GM18909 (cell line): ENCODE data around the gene OSBPL10.
"Not testable (repeated sequence)": the region's sequence is repeated elsewhere in the genome, so short reads cannot be mapped to it uniquely, and the experiment has no call there.

Source experiments
- ATAC-seq: cut with Tn5 transposase; IDR thresholded peaks from one replicate; pipeline ENCODE4 v1.9.1; 2021; ENCODE audit warnings: mild to moderate bottlenecking; ENCODE audit not compliant: unreplicated experiment, poor library complexity

The OSBPL10 gene

GRCh38 chr3:31862666-31863279 is 118.3 kb downstream of the OSBPL10 start:
- no peak for ATAC-seq

GRCh38 chr3:31861826-31862225 is 119.2 kb downstream of the OSBPL10 start:
- no peak for ATAC-seq

GRCh38 chr3:31860642-31861041 is 120.4 kb downstream of the OSBPL10 start:
- not testable (repeated sequence) for ATAC-seq

- no peak for ATAC-seq
Observed at GRCh38 chr3:31859245-31859644, 121.8 kb downstream of the OSBPL10 start.

- ATAC-seq = no peak
Observed at GRCh38 chr3:31858439-31858838, 122.6 kb downstream of the OSBPL10 start.

GRCh38 chr3:31853580-31853979 is 127.5 kb downstream of the OSBPL10 start:
- no peak for ATAC-seq

GRCh38 chr3:31851278-31851677 is 129.8 kb downstream of the OSBPL10 start:
- ATAC-seq = no peak

- no peak for ATAC-seq
Observed at GRCh38 chr3:31848911-31849310, 132.2 kb downstream of the OSBPL10 start.

- ATAC-seq = no peak
Observed at GRCh38 chr3:31848163-31848818, 132.8 kb downstream of the OSBPL10 start.

- no peak for ATAC-seq
Observed at GRCh38 chr3:31847760-31848159, 133.3 kb downstream of the OSBPL10 start.

- no peak for ATAC-seq
Observed at GRCh38 chr3:31841515-31841914, 139.5 kb downstream of the OSBPL10 start.

- ATAC-seq = no peak
Observed at GRCh38 chr3:31840252-31840651, 140.8 kb downstream of the OSBPL10 start.

GRCh38 chr3:31839144-31839917 is 141.7 kb downstream of the OSBPL10 start:
- no peak for ATAC-seq

- ATAC-seq = no peak
Observed at GRCh38 chr3:31836131-31837075, 144.7 kb downstream of the OSBPL10 start.

- no peak for ATAC-seq
Observed at GRCh38 chr3:31833391-31834190, 147.5 kb downstream of the OSBPL10 start.

GRCh38 chr3:31832551-31832950 is 148.5 kb downstream of the OSBPL10 start:
- ATAC-seq = no peak

- no peak for ATAC-seq
Observed at GRCh38 chr3:31831591-31831990, 149.5 kb downstream of the OSBPL10 start.

- ATAC-seq = no peak
Observed at GRCh38 chr3:31829826-31830426, 151.1 kb downstream of the OSBPL10 start.

- no peak for ATAC-seq
Observed at GRCh38 chr3:31829010-31829409, 152.1 kb downstream of the OSBPL10 start.
